ENCODE data around the gene WDR5. TPM values are rescaled to one million over a fixed set of nuclear protein-coding genes. Genes with fewer than 3 reads are reported as not detected.

Gene WDR5
- total RNA-seq, 1 donor from 2014 or later: 28.3 TPM

DNA sequence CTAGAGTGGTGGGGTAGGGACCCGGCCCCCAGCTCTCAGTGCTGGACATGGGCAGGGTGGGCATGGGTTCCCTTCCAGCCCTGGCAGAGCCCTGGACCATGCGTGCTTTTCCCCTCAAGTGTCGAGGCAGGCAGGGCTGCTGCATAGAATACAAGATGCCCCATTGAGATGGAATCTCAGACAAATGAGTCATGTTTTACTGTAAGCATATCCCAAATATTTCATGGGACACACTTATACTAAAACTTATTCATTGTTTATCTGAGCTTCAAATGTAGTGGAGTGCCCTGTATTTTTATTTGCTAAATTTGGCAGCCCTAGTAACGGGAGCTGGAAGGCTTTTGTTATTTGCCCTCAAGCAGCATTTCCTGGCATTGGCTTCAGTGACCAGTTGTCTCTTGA is 31.6 kb downstream of the WDR5 start:
- Histone ChIP-seq H3K27me3 (ENCODE audit: control insufficient read depth, insufficient read depth, low read length) (peaks cover 2% of the 10 kb centered on the region), H3K4me3 (ENCODE audit: low read depth, low read length) (no peak overlapping the region), H3K36me3 (ENCODE audit: control insufficient read depth, insufficient read depth, low read length) (no peaks in the 10 kb centered on the region)
- TF ChIP-seq, protein P1, sequence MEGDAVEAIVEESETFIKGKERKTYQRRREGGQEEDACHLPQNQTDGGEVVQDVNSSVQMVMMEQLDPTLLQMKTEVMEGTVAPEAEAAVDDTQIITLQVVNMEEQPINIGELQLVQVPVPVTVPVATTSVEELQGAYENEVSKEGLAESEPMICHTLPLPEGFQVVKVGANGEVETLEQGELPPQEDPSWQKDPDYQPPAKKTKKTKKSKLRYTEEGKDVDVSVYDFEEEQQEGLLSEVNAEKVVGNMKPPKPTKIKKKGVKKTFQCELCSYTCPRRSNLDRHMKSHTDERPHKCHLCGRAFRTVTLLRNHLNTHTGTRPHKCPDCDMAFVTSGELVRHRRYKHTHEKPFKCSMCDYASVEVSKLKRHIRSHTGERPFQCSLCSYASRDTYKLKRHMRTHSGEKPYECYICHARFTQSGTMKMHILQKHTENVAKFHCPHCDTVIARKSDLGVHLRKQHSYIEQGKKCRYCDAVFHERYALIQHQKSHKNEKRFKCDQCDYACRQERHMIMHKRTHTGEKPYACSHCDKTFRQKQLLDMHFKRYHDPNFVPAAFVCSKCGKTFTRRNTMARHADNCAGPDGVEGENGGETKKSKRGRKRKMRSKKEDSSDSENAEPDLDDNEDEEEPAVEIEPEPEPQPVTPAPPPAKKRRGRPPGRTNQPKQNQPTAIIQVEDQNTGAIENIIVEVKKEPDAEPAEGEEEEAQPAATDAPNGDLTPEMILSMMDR (IDR thresholded peaks at IDR 0.05; ENCODE audit: insufficient read depth, low read length, poor library complexity, severe bottlenecking): no peak
- no peak for DNase-seq (ENCODE audit: low read depth)

GRCh38 chr9:134168757-134169550 is 33.1 kb downstream of the WDR5 start:
- TF ChIP-seq, protein P1 (IDR thresholded peaks at IDR 0.05; ENCODE audit: insufficient read depth, low read length, poor library complexity, severe bottlenecking): peak; percentile 9
- H3K36me3 ChIP-seq (ENCODE audit: control insufficient read depth, insufficient read depth, low read length): no peaks in the 10 kb centered on the region

DNA sequence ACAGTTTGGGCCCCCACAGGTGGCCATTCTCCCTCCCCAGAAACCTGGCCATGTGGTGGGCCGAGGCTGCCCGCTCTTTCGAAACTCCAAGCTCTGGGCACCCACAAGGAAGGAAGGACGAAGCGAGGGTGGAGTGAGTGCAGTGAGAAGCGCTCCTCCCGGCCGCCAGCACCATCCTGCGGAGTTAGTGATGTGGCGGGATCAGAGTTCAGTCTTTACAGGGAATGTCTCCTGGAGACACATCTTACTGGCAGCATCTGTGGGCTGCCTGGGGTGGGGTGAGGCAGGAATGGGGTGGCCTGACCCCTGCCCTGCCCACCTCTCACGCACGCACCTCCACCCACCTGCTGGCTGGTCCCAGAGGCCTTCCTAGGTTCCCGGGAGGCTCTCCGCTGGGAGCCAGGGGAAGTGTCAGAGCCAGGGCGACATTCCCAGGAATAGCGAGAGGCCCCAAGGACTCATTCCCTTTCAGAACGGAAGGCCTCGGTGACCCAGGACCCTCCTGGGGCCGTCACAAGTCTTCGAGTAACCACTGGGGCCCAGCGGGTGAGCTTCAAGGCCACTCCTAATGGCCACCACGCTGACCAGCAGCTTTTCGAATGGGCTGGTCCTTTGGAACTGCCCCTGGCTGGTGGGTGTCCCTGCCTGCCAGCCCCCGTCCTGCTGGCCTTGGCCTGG is 34.0 kb downstream of the WDR5 start:
- TF ChIP-seq, protein P1 (IDR thresholded peaks at IDR 0.05; ENCODE audit: insufficient read depth, low read length, poor library complexity, severe bottlenecking): no peak
- peaks cover 13% of the 10 kb centered on the region for H3K27me3 ChIP-seq (ENCODE audit: control insufficient read depth, insufficient read depth, low read length)
- H3K36me3 ChIP-seq (ENCODE audit: control insufficient read depth, insufficient read depth, low read length): no peaks in the 10 kb centered on the region
- DNase-seq (ENCODE audit: low read depth): no peak
- H3K4me3 ChIP-seq (ENCODE audit: low read depth, low read length): no peak overlapping the region

More at GRCh38 chr9:134168757-134169550, 33.1 kb downstream of the WDR5 start:
- DNase-seq (ENCODE audit: low read depth): no peak
- Histone ChIP-seq H3K27me3 (ENCODE audit: control insufficient read depth, insufficient read depth, low read length) (peaks cover 5% of the 10 kb centered on the region), H3K4me3 (ENCODE audit: low read depth, low read length) (no peak overlapping the region)

GRCh38 chr9:134170532-134171315 is 34.8 kb downstream of the WDR5 start:
- no peaks in the 10 kb centered on the region for H3K36me3 ChIP-seq (ENCODE audit: control insufficient read depth, insufficient read depth, low read length)
- H3K4me3 ChIP-seq (ENCODE audit: low read depth, low read length): no peak overlapping the region
- TF ChIP-seq, protein P1 (IDR thresholded peaks at IDR 0.05; ENCODE audit: insufficient read depth, low read length, poor library complexity, severe bottlenecking): no peak
- H3K27me3 ChIP-seq (ENCODE audit: control insufficient read depth, insufficient read depth, low read length): peaks cover 20% of the 10 kb centered on the region
- DNase-seq (ENCODE audit: low read depth): no peak

DNA sequence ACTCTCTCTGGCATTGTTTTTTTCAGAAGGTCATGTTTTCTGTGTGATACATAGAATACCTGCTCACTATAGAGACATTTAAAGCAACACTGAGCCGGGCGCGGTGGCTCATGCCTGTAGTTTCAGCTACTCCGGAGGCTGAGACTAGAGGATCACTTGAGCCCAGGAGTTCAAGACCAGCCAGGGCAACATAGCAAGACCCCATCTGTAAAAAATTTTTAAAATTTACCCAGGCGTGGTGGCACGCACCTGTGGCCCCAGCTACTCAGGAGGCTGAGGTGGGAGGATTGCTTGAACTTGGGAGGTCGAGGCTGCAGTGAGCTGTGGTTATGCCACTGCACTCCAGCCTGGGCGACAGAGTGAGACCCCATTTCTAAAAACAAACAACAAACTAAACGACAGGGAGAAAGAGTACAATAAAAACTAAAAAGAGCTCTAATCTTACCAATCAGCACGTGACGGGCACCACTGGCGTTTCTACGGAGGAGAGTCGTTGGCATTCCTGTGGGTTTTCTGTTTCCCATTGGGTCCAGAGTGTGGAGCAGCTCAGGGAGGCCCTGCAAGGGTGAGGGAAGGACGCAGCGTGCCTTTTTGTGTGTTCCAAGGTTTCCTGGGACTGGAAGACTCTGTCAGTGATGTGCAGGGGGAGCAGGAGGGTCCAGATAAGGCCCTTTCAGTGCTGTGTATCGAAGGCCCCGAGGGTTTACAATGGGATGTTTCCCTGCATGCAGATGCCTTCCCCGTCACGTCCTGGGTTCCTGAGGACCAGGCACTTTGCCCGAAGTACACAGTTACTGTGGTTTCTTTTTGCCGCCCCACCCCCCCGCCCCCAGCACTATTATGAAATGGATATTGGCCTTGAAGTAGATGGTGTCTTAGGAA is 35.7 kb downstream of the WDR5 start:
- Histone ChIP-seq H3K27me3 (ENCODE audit: control insufficient read depth, insufficient read depth, low read length) (peaks cover 28% of the 10 kb centered on the region), H3K36me3 (ENCODE audit: control insufficient read depth, insufficient read depth, low read length) (no peaks in the 10 kb centered on the region), H3K4me3 (ENCODE audit: low read depth, low read length) (no peak overlapping the region)
- TF ChIP-seq, protein P1 (IDR thresholded peaks at IDR 0.05; ENCODE audit: insufficient read depth, low read length, poor library complexity, severe bottlenecking): no peak
- DNase-seq (ENCODE audit: low read depth): no peak

Data from kidney epithelial cell (primary cell).